ENCODE data around the gene VAT1. TPM values are rescaled to one million over a fixed set of nuclear protein-coding genes. Genes with fewer than 3 reads are reported as not detected.
"Not testable (repeated sequence)": the region's sequence is repeated elsewhere in the genome, so short reads cannot be mapped to it uniquely, and the experiment has no call there.

The VAT1 gene
- total RNA-seq, 1 donor from 2014 or later = 167 TPM

DNA sequence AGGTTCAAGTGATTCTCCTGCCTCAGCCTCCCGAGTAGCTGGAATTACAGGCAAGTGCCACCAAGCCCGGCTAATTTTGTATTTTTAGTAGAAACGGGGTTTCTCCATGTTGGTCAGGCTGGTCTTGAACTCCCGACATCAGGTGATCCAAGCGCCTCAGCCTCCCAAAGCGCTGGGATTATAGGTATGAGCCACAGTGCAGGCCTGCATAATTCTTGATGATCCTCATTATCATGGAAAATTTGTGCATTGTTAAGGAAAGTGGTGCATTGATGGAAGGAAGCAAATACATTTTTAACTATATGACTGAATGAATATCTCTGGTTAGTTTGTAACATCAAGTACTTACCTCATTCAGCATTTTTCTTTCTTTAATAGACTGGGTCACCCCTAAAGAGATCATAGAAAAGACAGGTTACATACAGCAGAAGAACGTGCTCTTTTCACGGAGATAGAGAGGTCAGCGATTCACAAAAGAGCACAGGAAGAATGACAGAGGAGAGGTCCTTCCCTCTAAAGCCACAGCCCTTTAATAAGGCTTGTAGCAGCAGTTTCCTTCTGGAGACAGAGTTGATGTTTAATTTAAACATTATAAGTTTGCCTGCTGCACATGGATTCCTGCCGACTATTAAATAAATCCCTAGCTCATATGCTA lies 40.9 kb upstream of the VAT1 start:
- no peak for DNase-seq (ENCODE audit: extremely low spot score, unreplicated experiment)
- H3K27me3 Mint-ChIP-seq = no peaks in the 10 kb centered on the region
- H3K9me3 Mint-ChIP-seq = no peaks in the 10 kb centered on the region
- H3K27ac Mint-ChIP-seq = no peak overlapping the region
- peaks cover 3% of the 10 kb centered on the region for H3K36me3 Mint-ChIP-seq
- H3K4me1 Mint-ChIP-seq (ENCODE audit: unreplicated experiment) = no peaks in the 10 kb centered on the region
- H3K4me3 Mint-ChIP-seq = no peak overlapping the region
- TF ChIP-seq, protein P1, sequence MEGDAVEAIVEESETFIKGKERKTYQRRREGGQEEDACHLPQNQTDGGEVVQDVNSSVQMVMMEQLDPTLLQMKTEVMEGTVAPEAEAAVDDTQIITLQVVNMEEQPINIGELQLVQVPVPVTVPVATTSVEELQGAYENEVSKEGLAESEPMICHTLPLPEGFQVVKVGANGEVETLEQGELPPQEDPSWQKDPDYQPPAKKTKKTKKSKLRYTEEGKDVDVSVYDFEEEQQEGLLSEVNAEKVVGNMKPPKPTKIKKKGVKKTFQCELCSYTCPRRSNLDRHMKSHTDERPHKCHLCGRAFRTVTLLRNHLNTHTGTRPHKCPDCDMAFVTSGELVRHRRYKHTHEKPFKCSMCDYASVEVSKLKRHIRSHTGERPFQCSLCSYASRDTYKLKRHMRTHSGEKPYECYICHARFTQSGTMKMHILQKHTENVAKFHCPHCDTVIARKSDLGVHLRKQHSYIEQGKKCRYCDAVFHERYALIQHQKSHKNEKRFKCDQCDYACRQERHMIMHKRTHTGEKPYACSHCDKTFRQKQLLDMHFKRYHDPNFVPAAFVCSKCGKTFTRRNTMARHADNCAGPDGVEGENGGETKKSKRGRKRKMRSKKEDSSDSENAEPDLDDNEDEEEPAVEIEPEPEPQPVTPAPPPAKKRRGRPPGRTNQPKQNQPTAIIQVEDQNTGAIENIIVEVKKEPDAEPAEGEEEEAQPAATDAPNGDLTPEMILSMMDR (conservative IDR thresholded peaks at IDR 0.05) = no peak

DNA sequence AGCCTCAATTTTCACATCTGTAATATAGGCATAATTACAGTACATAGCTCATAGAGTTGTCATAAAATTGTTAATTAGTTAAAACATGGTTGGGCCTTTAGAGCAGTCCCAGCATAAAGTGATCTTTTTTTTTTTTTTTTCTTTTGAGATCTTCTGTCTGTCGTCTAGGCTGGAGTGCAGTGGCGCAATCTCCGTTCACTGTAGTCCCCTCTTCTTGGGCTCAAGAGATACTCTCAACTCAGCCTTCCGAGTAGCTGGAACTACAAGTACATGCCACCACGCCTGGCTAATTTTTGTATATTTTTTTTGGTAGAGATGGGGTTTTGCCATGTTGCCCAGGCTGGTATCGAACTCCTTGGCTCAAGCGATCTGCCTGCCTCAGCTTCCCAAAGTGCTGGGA lies 33.9 kb upstream of the VAT1 start:
- Mint-ChIP-seq H3K36me3 (peaks cover 3% of the 10 kb centered on the region), H3K9me3 (no peaks in the 10 kb centered on the region), H3K4me3 (no peak overlapping the region), H3K4me1 (ENCODE audit: unreplicated experiment) (no peaks in the 10 kb centered on the region), H3K27ac (no peak overlapping the region), H3K27me3 (no peaks in the 10 kb centered on the region)
- TF ChIP-seq, protein P1 (conservative IDR thresholded peaks at IDR 0.05) = no peak
- no peak for DNase-seq (ENCODE audit: extremely low spot score, unreplicated experiment)

DNA sequence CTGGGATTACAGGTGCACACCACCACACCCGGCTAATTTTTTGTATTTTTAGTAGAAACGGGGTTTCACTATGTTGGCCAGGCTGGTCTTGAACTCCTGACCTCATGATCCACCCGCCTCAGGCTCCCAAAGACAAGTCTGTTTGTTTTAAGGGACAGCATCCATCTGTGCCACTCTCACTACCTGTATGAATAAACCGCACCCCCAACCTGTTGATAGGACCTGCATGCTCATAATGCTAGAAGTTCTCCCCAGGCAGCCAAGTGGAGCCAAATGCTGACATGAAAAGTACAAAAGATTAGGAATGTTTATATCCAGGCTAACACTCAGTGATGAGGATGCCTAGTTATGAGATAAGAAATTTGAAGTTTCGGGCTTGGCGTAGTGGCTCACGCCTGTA lies 30.8 kb upstream of the VAT1 start:
- H3K4me3 Mint-ChIP-seq; H3K27ac Mint-ChIP-seq; H3K4me1 Mint-ChIP-seq (ENCODE audit: unreplicated experiment); H3K27me3 Mint-ChIP-seq; H3K36me3 Mint-ChIP-seq; H3K9me3 Mint-ChIP-seq; DNase-seq (ENCODE audit: extremely low spot score, unreplicated experiment): not testable (repeated sequence)

DNA sequence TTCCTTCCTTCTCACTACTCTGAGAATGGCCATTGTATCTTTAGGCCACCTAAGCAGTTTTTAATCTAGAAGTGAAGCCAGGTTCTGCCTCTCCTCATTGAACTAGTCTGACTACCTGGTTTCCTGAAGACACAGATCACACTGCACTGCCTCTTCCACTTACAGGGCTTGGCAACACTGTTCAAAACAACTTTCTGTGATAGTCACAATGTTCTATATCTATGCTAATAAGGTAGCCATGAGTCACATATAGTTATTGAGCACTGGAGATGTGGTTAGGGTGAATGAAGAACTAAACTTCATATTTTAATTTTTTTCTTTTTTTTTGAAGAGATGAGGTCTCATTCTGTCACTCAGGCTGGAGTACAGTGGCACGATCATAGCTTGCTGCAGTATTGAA lies 29.8 kb upstream of the VAT1 start:
- no peak overlapping the region for H3K4me3 Mint-ChIP-seq
- H3K36me3 Mint-ChIP-seq = peaks cover 8% of the 10 kb centered on the region
- DNase-seq (ENCODE audit: extremely low spot score, unreplicated experiment) = no peak
- no peaks in the 10 kb centered on the region for H3K9me3 Mint-ChIP-seq
- TF ChIP-seq, protein P1 (conservative IDR thresholded peaks at IDR 0.05) = no peak
- H3K27ac Mint-ChIP-seq = no peak overlapping the region
- H3K27me3 Mint-ChIP-seq = no peaks in the 10 kb centered on the region
- no peaks in the 10 kb centered on the region for H3K4me1 Mint-ChIP-seq (ENCODE audit: unreplicated experiment)

DNA sequence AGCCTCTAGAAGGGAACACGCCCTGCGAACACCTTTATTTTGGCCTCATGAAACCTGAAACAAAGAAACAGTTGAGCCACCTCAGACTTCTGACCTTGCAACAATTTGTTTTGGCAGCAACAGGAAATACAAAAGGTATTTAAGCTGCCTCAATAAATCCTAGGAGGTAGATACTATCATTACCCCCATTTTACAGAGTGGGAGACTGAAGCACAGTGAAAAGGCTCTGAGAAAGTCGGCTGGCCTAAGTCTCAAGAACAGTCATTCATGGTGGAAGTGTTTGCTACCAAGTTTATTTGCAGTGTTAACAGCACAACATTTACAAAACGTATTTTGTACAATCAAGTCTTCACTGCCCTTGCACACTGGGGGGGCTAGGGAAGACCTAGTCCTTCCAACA lies 21.8 kb upstream of the VAT1 start:
- no peak for DNase-seq (ENCODE audit: extremely low spot score, unreplicated experiment)
- peaks cover 4% of the 10 kb centered on the region for H3K4me1 Mint-ChIP-seq (ENCODE audit: unreplicated experiment)
- H3K36me3 Mint-ChIP-seq = peaks cover 4% of the 10 kb centered on the region
- H3K27ac Mint-ChIP-seq = no peak overlapping the region
- H3K4me3 Mint-ChIP-seq = no peak overlapping the region
- no peaks in the 10 kb centered on the region for H3K27me3 Mint-ChIP-seq
- no peaks in the 10 kb centered on the region for H3K9me3 Mint-ChIP-seq
- TF ChIP-seq, protein P1 (conservative IDR thresholded peaks at IDR 0.05) = no peak

DNA sequence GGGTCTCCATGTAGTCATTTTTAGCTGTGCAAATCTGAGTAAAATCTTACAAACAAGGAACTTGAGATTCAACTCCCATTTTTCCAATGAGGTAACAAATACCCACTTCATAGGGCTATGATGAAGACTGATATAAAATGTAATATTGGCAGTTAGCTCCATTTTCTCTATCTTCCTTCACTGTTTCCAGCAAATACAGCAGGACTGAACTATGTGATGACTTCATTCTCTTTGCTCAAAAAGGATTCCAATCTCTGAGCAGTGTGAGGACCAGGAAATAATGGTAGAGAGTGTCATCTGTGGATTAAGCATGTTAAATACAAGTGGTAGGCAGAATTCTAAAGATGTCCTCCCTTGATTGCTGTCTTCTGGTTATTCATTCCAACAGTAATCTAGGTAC lies 21.1 kb upstream of the VAT1 start:
- peaks cover 4% of the 10 kb centered on the region for H3K4me1 Mint-ChIP-seq (ENCODE audit: unreplicated experiment)
- H3K4me3 Mint-ChIP-seq = no peak overlapping the region
- no peaks in the 10 kb centered on the region for H3K9me3 Mint-ChIP-seq
- no peak for DNase-seq (ENCODE audit: extremely low spot score, unreplicated experiment)
- no peak overlapping the region for H3K27ac Mint-ChIP-seq
- no peaks in the 10 kb centered on the region for H3K27me3 Mint-ChIP-seq
- H3K36me3 Mint-ChIP-seq = peaks cover 4% of the 10 kb centered on the region
- TF ChIP-seq, protein P1 (conservative IDR thresholded peaks at IDR 0.05) = no peak
